Measurements from ENCODE around the gene LY6G6D. TPM values are rescaled to one million over a fixed set of nuclear protein-coding genes. Genes with fewer than 3 reads are reported as not detected.

LY6G6D gene
- total and polyA plus RNA-seq, 2 experiments from 2014 or later = 3.0 TPM; not detected in 1

DNA sequence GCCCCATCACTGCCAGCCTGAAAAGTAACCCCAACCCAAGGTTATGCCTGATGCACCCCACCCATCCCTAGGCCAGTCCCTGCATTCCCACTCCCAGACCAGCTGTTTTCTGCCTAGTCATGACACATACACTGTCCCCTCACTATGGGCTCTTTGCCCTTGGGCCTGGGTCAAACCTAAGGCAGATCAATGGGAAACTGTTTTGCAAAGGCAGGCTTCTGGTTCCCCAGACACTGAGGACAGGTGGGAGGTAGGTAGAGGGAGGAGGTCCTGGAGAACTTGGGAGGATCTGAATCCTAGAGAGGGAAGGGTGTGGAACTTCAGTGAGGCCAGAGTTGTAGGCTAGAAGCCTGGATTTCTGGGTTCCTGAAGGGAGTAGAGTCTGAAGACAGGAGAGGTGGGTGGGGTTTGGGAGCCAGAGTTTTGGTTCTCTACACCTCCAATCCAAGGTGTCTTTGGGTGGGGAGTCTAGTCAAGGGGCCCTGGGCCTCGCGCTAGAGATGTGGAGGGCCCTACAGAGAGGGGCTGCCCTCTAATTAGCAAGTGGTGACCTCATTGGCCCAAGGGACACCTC is 19.2 kb downstream of the LY6G6D start:
- no peaks in the 10 kb centered on the region for H3K27me3 ChIP-seq
- H3K4me3 ChIP-seq = peak overlapping the region; percentile 99
- H3K36me3 ChIP-seq (replicated peaks; ENCODE audit: insufficient read depth, low read depth) = no peaks in the 10 kb centered on the region
- H3K27ac ChIP-seq = peak overlapping the region; percentile 99
- WGBS (ENCODE audit: low lambda C conversion rate, missing lambda C conversion rate) = 15% methylated on average over 2 of the region's 2 CpGs
- peaks cover 43% of the 10 kb centered on the region for H3K4me1 ChIP-seq (ENCODE audit: insufficient read depth)
- DNase-seq (ENCODE audit: low spot score) = no peak
- H2AFZ ChIP-seq = no peak overlapping the region
- TF ChIP-seq, protein P1, sequence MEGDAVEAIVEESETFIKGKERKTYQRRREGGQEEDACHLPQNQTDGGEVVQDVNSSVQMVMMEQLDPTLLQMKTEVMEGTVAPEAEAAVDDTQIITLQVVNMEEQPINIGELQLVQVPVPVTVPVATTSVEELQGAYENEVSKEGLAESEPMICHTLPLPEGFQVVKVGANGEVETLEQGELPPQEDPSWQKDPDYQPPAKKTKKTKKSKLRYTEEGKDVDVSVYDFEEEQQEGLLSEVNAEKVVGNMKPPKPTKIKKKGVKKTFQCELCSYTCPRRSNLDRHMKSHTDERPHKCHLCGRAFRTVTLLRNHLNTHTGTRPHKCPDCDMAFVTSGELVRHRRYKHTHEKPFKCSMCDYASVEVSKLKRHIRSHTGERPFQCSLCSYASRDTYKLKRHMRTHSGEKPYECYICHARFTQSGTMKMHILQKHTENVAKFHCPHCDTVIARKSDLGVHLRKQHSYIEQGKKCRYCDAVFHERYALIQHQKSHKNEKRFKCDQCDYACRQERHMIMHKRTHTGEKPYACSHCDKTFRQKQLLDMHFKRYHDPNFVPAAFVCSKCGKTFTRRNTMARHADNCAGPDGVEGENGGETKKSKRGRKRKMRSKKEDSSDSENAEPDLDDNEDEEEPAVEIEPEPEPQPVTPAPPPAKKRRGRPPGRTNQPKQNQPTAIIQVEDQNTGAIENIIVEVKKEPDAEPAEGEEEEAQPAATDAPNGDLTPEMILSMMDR (IDR thresholded peaks at IDR 0.05; ENCODE audit: poor library complexity) = no peak
- TF ChIP-seq EZH2phosphoT487 (IDR thresholded peaks at IDR 0.05; ENCODE audit: low read depth, severe bottlenecking, unreplicated experiment) (no peak), EZH2 (IDR thresholded peaks at IDR 0.05; ENCODE audit: borderline replicate concordance) (no peak)
- no peaks in the 10 kb centered on the region for H3K9me2 ChIP-seq (replicated peaks; ENCODE audit: insufficient read depth)
- H3K4me2 ChIP-seq = peak overlapping the region; percentile 91
- no peaks in the 10 kb centered on the region for H3K9me3 ChIP-seq (ENCODE audit: low read depth)
- H4K20me1 ChIP-seq (ENCODE audit: insufficient read depth, poor library complexity, severe bottlenecking) = peaks cover 15% of the 10 kb centered on the region
- H3K79me2 ChIP-seq = peaks cover 56% of the 10 kb centered on the region

DNA sequence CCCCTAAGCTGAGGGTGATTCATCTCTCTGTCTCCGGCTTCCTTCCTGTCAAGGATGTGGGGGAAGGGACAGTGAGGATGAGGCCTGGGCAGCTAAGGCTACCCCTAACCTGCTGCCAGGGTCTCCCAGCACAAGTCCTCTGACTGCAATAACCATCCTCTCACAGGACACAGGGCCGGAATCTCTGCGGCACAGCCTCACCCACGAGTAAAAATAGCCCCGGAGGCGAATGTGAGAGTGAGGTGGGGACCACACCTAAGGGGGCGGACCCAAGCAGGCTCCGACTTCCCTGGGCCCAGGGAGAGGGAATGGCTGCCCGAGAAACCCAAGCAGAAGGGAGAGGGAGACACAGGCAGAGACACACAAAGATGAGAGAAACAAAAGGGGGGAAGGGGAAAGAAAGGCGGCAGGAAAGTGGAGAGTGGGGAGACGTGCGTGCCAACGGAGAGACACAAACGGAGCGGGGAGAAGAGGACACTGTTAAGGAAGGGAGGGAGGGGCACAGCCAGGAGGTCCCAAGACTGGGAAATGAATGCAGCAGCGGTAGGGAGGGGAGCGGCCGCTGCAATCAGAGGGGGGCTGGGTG is 19.8 kb downstream of the LY6G6D start:
- DNase-seq (ENCODE audit: low spot score) = peak; percentile 78
- TF ChIP-seq, protein P1 (IDR thresholded peaks at IDR 0.05; ENCODE audit: poor library complexity) = no peak
- TF ChIP-seq EZH2phosphoT487 (IDR thresholded peaks at IDR 0.05; ENCODE audit: low read depth, severe bottlenecking, unreplicated experiment) = no peak
- no peak for TF ChIP-seq EZH2 (IDR thresholded peaks at IDR 0.05; ENCODE audit: borderline replicate concordance)
- Histone ChIP-seq H3K4me3 (peak overlapping the region; percentile 99), H3K4me1 (ENCODE audit: insufficient read depth) (peaks cover 43% of the 10 kb centered on the region), H3K36me3 (replicated peaks; ENCODE audit: insufficient read depth, low read depth) (no peaks in the 10 kb centered on the region), H3K27me3 (no peaks in the 10 kb centered on the region), H4K20me1 (ENCODE audit: insufficient read depth, poor library complexity, severe bottlenecking) (peaks cover 15% of the 10 kb centered on the region), H3K79me2 (peaks cover 56% of the 10 kb centered on the region), H3K4me2 (peak overlapping the region; percentile 91), H2AFZ (no peak overlapping the region), H3K9me3 (ENCODE audit: low read depth) (no peaks in the 10 kb centered on the region), H3K27ac (peak overlapping the region; percentile 99), H3K9me2 (replicated peaks; ENCODE audit: insufficient read depth) (no peaks in the 10 kb centered on the region)
- WGBS (ENCODE audit: low lambda C conversion rate, missing lambda C conversion rate) = 1% methylated on average over 17 of the region's 18 CpGs

DNA sequence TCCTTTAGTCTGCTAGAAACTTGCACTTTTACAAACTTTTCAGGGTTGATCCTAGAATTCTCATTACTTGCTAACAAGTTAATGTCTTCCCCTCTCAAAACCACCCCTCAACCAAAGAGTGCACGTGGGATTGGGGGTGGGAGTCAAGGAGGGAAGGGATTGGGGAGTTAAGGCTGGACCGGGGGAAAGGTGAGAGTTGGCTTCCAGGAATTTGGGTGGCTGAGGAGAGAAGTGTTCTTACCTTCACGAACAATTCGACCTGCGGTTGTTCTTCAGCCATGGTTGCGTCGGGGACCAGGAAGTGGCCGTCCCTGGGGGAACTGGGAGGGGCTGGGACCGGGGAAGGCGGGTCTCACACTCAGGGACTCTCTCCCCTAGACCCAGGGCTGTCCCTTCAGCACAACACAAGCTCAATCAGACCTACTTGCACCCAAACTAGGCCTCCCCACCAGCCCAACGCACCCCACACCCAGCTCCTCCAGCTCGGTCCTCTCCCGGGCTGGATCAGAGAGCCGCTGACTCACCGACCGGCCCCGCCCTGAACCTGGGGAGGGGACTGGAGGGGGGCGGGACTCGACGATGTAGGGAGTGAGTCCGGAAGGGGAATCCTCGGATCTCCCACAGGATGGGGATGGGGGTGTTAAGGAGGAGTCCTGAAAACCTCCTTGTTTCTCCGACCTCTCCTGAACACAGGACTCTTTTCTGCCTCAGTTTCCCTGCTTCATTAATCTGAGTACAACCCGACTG is 21.0 kb downstream of the LY6G6D start, which contains the start of gene CLIC1:
TSS of gene CLIC1 (minus strand) at position 510 of the 747 bp plus-strand sequence. CDS start at position 280, 230 bp downstream.
- Histone ChIP-seq H3K4me1 (ENCODE audit: insufficient read depth) (peaks cover 41% of the 10 kb centered on the region), H3K4me2 (peak within 1 kb of the TSS; percentile 91), H3K27me3 (no peaks in the 10 kb centered on the region), H2AFZ (peak within 1 kb of the TSS; percentile 40), H3K79me2 (peaks cover 56% of the 10 kb centered on the region), H3K4me3 (peak within 1 kb of the TSS; percentile 99), H3K36me3 (replicated peaks; ENCODE audit: insufficient read depth, low read depth) (no peaks in the 10 kb centered on the region), H3K9me3 (ENCODE audit: low read depth) (no peaks in the 10 kb centered on the region), H3K27ac (peak within 1 kb of the TSS; percentile 99), H3K9me2 (replicated peaks; ENCODE audit: insufficient read depth) (no peaks in the 10 kb centered on the region), H4K20me1 (ENCODE audit: insufficient read depth, poor library complexity, severe bottlenecking) (peaks cover 15% of the 10 kb centered on the region)
- DNase-seq (ENCODE audit: low spot score) = peak; percentile 94
- WGBS (ENCODE audit: low lambda C conversion rate, missing lambda C conversion rate) = 1% methylated on average over 22 of the region's 24 CpGs
- TF ChIP-seq EZH2phosphoT487 (IDR thresholded peaks at IDR 0.05; ENCODE audit: low read depth, severe bottlenecking, unreplicated experiment) (no peak), EZH2 (IDR thresholded peaks at IDR 0.05; ENCODE audit: borderline replicate concordance) (no peak)
- TF ChIP-seq, protein P1 (IDR thresholded peaks at IDR 0.05; ENCODE audit: poor library complexity) = no peak
